ENCODE data around the gene VKORC1L1.

DNA sequence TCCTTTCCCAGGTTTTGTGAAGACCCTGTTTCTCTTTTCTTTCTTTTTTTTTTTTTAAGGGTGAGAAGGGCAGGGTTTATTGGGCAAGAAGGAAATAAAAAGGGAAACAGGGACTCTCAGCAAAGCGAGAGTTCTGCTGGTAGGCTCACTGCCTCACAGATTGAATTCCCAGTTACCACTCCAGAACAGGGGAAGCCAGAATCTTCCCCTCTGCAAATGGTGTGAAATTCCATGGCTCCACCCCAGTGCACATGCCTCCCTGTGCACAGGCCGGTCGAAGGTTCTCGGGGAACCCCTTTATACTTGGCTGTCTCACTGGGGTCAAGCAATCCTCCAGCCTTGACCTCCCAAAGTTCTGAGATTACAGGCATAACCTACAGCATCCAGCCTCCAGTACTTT, 119.7 kb downstream of the VKORC1L1 start:
- TF ChIP-seq CTCF (IDR thresholded peaks at IDR 0.05; ENCODE audit: low read length) (no peak), EZH2 (IDR thresholded peaks at IDR 0.05; ENCODE audit: borderline replicate concordance, low read length) (no peak)
